IMR-90 (cell line): ENCODE data around the gene PDZD2. TPM values are rescaled to one million over a fixed set of nuclear protein-coding genes. Genes with fewer than 3 reads are reported as not detected.

Experiments
- ATAC-seq: fragments of 200-7000 bp; cut with Tn5 transposase; 2 replicates; pipeline ENCODE4 v1.9.1; 2020; ENCODE audit warnings: low read depth, mild to moderate bottlenecking, moderate library complexity
- BruUV-seq: library from RNA; stranded (reverse); fragments of 400-500 nt; replicated peaks from 2 replicates; lab custom pipeline; 2021; lab: Mats Ljungman, UMichigan
- CTCF ChIA-PET: fragments of 300-600 bp; formaldehyde crosslinking; extraction: SDS; loops from one replicate; lab custom pipeline; 2021; ENCODE audit warnings: antibody characterized with exemption; lab: Yijun Ruan, JAX
- POLR2A ChIA-PET: fragments of 300-600 bp; sonication (Branson Sonifier 250); formaldehyde crosslinking; loops from one replicate; lab custom pipeline; 2022; ENCODE audit warnings: antibody characterized with exemption; ENCODE audit not compliant: unreplicated experiment; lab: Charles Lee
- DNase-seq: peaks from one replicate; pipeline ENCODE4 v3.0.0; 2013
- H2AFZ ChIP-seq: replicated peaks from 2 replicates; pipeline ENCODE3; 2013; ENCODE audit warnings: low read length, mild to moderate bottlenecking; ENCODE audit not compliant: poor library complexity
- H2AK5ac ChIP-seq: 2 replicates; pipeline ENCODE4 v1.6.1; 2013; ENCODE audit warnings: low read depth, low read length, inconsistent platforms
- H2AK9ac ChIP-seq: replicated peaks from 2 replicates; pipeline ENCODE3; 2013; ENCODE audit warnings: mild to moderate bottlenecking, low read depth, low read length, moderate library complexity; ENCODE audit not compliant: poor library complexity
- H2BK120ac ChIP-seq: 2 replicates; pipeline ENCODE4 v1.6.1; 2013; ENCODE audit warnings: low read depth, low read length, inconsistent platforms
- H2BK15ac ChIP-seq: 3 replicates; pipeline ENCODE4 v1.6.1; 2013; ENCODE audit warnings: low read depth, low read length, inconsistent platforms
- H2BK20ac ChIP-seq: 2 replicates; pipeline ENCODE4 v1.6.1; 2013; ENCODE audit warnings: low read depth, mild to moderate bottlenecking, inconsistent platforms, low read length, moderate library complexity
- H2BK5ac ChIP-seq: 2 replicates; pipeline ENCODE4 v1.6.1; 2013; ENCODE audit warnings: mild to moderate bottlenecking, low read depth, low read length, inconsistent platforms; ENCODE audit not compliant: poor library complexity, severe bottlenecking
- H3K14ac ChIP-seq: replicated peaks from 2 replicates; pipeline ENCODE4 v1.6.1; 2013; ENCODE audit warnings: low read depth, low read length, inconsistent platforms
- H3K18ac ChIP-seq: 2 replicates; pipeline ENCODE4 v1.6.1; 2013; ENCODE audit warnings: low read depth, low read length, control low read depth
- H3K23ac ChIP-seq: 2 replicates; pipeline ENCODE4 v1.6.1; 2013; ENCODE audit warnings: low read depth, low read length, inconsistent platforms
- H3K27ac ChIP-seq: 2 replicates; pipeline ENCODE4 v1.5.1; 2013; ENCODE audit warnings: mild to moderate bottlenecking, control low read depth, low read length; ENCODE audit not compliant: insufficient read depth
- H3K27me3 ChIP-seq: 2 replicates; pipeline ENCODE4 v1.6.1; 2013; ENCODE audit warnings: low read length; ENCODE audit not compliant: control insufficient read depth, insufficient read depth
- H3K36me3 ChIP-seq: 2 replicates; pipeline ENCODE4 v1.6.1; 2013; ENCODE audit warnings: low read length, mixed read lengths; ENCODE audit not compliant: control insufficient read depth, insufficient read depth
- H3K4ac ChIP-seq: 2 replicates; pipeline ENCODE4 v1.6.1; 2013; ENCODE audit warnings: low read depth, low read length, inconsistent platforms
- H3K4me1 ChIP-seq: 2 replicates; pipeline ENCODE4 v1.6.1; 2013; ENCODE audit warnings: low read length, mixed read lengths; ENCODE audit not compliant: control insufficient read depth, insufficient read depth
- H3K4me2 ChIP-seq: 2 replicates; pipeline ENCODE4 v1.6.1; 2013; ENCODE audit warnings: low read depth, mild to moderate bottlenecking, control low read depth, low read length, moderate library complexity
- H3K4me3 ChIP-seq: 2 replicates; pipeline ENCODE4 v1.5.1; 2013; ENCODE audit warnings: low read depth, mild to moderate bottlenecking, control low read depth, low read length, moderate library complexity; ENCODE audit not compliant: insufficient read depth
- H3K56ac ChIP-seq: 2 replicates; pipeline ENCODE4 v1.6.1; 2013; ENCODE audit warnings: low read length, inconsistent platforms; ENCODE audit not compliant: insufficient read depth; ENCODE audit errors: extremely low read depth
- H3K79me1 ChIP-seq, 2 experiments: 2 replicates each; pipeline ENCODE4 v1.6.1; 2013; ENCODE audit warnings: low read length in 2 of 2, inconsistent platforms in 1 of 2, low read depth in 1 of 2
- H3K9ac ChIP-seq: 2 replicates; pipeline ENCODE4 v1.6.1; 2013; ENCODE audit warnings: low read depth, low read length, control low read depth
- H3K9me1 ChIP-seq: 2 replicates; pipeline ENCODE4 v1.6.1; 2013; ENCODE audit warnings: low read length, inconsistent platforms; ENCODE audit not compliant: insufficient read depth
- H3K9me3 ChIP-seq: 2 replicates; pipeline ENCODE4 v1.6.1; 2013; ENCODE audit warnings: low read length; ENCODE audit not compliant: control insufficient read depth, insufficient read depth
- H4K20me1 ChIP-seq: 2 replicates; pipeline ENCODE4 v1.6.1; 2013; ENCODE audit warnings: low read length, inconsistent platforms; ENCODE audit not compliant: insufficient read depth
- H4K5ac ChIP-seq: 2 replicates; pipeline ENCODE4 v1.6.1; 2013; ENCODE audit warnings: mild to moderate bottlenecking, low read depth, low read length, control low read depth
- H4K8ac ChIP-seq, 2 experiments: 2 replicates each; pipeline ENCODE4 v1.6.1; 2013; ENCODE audit warnings: low read depth in 2 of 2, low read length in 2 of 2, control low read depth in 1 of 2, inconsistent platforms in 1 of 2
- H4K91ac ChIP-seq: 2 replicates; pipeline ENCODE4 v1.6.1; 2013; ENCODE audit warnings: low read depth, low read length, inconsistent platforms; ENCODE audit not compliant: insufficient read depth
- BHLHE40 ChIP-seq: fragments of 150-350 bp; IDR thresholded peaks from 2 replicates; pipeline ENCODE4 v1.6.1; 2016; ENCODE audit warnings: mild to moderate bottlenecking, low read depth, low read length
- CEBPB ChIP-seq: IDR thresholded peaks from 2 replicates; pipeline ENCODE4 v1.6.1; 2012; ENCODE audit warnings: low read depth, low read length, improper control_type of control experiment
- CHD1 ChIP-seq: IDR thresholded peaks from 2 replicates; pipeline ENCODE4 v1.6.1; 2012; ENCODE audit warnings: low read depth, low read length, improper control_type of control experiment
- CTCF ChIP-seq: conservative IDR thresholded peaks from 2 replicates; pipeline ENCODE4 v1.5.1; 2012; ENCODE audit warnings: mild to moderate bottlenecking, low read depth, low read length, improper control_type of control experiment
- ELK1 ChIP-seq: fragments of 150-350 bp; IDR thresholded peaks from 2 replicates; pipeline ENCODE4 v1.6.1; 2016; ENCODE audit warnings: low read depth, mild to moderate bottlenecking, low read length, moderate library complexity, borderline replicate concordance
- FOS ChIP-seq: fragments of 150-350 bp; IDR thresholded peaks from 2 replicates; pipeline ENCODE4 v1.6.1; 2016; ENCODE audit warnings: low read depth, low read length
- MAFK ChIP-seq: IDR thresholded peaks from 2 replicates; pipeline ENCODE4 v1.6.1; 2012; ENCODE audit warnings: low read depth, low read length, improper control_type of control experiment
- MAZ ChIP-seq: IDR thresholded peaks from 2 replicates; pipeline ENCODE4 v1.6.1; 2012; ENCODE audit warnings: low read depth, mild to moderate bottlenecking, low read length, improper control_type of control experiment, moderate library complexity, borderline replicate concordance
- MXI1 ChIP-seq: IDR thresholded peaks from 2 replicates; pipeline ENCODE4 v1.6.1; 2012; ENCODE audit warnings: low read depth, mild to moderate bottlenecking, low read length, moderate library complexity, borderline replicate concordance
- NFE2L2 ChIP-seq: fragments of 150-350 bp; IDR thresholded peaks from 2 replicates; pipeline ENCODE4 v1.6.1; 2016; ENCODE audit warnings: low read depth, mild to moderate bottlenecking, low read length
- POLR2A ChIP-seq: IDR thresholded peaks from 2 replicates; pipeline ENCODE4 v1.6.1; 2012; ENCODE audit warnings: mild to moderate bottlenecking, low read depth, low read length
- RAD21 ChIP-seq: IDR thresholded peaks from 2 replicates; pipeline ENCODE4 v1.6.1; 2012; ENCODE audit warnings: low read length, improper control_type of control experiment
- RCOR1 ChIP-seq: IDR thresholded peaks from 2 replicates; pipeline ENCODE4 v1.6.1; 2012; ENCODE audit warnings: mild to moderate bottlenecking, low read length, improper control_type of control experiment; ENCODE audit not compliant: insufficient replicate concordance
- RFX5 ChIP-seq: IDR thresholded peaks from 2 replicates; pipeline ENCODE4 v1.8.0; 2012; ENCODE audit warnings: low read depth, mild to moderate bottlenecking, low read length, moderate library complexity
- SMC3 ChIP-seq: fragments of 150-350 bp; IDR thresholded peaks from 2 replicates; pipeline ENCODE4 v1.6.1; 2016; ENCODE audit warnings: low read depth, mild to moderate bottlenecking, antibody characterized with exemption, low read length, moderate library complexity
- USF2 ChIP-seq: fragments of 150-350 bp; IDR thresholded peaks from 2 replicates; pipeline ENCODE4 v1.6.1; 2017; ENCODE audit warnings: mild to moderate bottlenecking, antibody characterized with exemption, low read length, low read depth
- WGBS, 2 experiments: methylation state at CpG; one replicate each; pipeline versions ENCODE4 v1.1.5 to v1.1.7; 2013; ENCODE audit warnings: missing lambda C conversion rate in 2 of 2; ENCODE audit not compliant: insufficient read length in 1 of 2; ENCODE audit errors: extremely low coverage in 2 of 2; 5-methylcytosine and 5-hydroxymethylcytosine counted together
- dilution Hi-C: fragments of 300-500 bp; cut with HindIII; formaldehyde crosslinking; loops from one replicate; pipeline ENCODE4 v1.14.3; 2018; ENCODE audit warnings: low sequenced_read_pairs; ENCODE audit not compliant: unreplicated experiment
- in situ Hi-C: fragments of 300-500 bp; cut with MboI; formaldehyde crosslinking; loops from 3 replicates; pipeline ENCODE4 v1.14.3; 2019; ENCODE audit warnings: low sequenced_read_pairs, inconsistent platforms, mixed read lengths
- intact Hi-C: fragments of 100-400 bp; cut with micrococcal nuclease; formaldehyde crosslinking; loops from 2 replicates; pipeline ENCODE4 v1.10.0; 2022
- polyA plus RNA-seq, 3 experiments: library from polyadenylated mRNA; depleted of rRNA; stranded (reverse); fragments of >200 nt; gene quantifications; 2 replicates each; pipeline ENCODE4 v1.2.3, GENCODE V29; 2012; ENCODE audit warnings: low replicate concordance in 1 of 3
- total RNA-seq: library from RNA; depleted of rRNA; stranded (reverse); fragments of >200 nt; gene quantifications from 2 replicates; pipeline ENCODE4 v1.2.3, GENCODE V29; 2012

PDZD2 gene
- total and polyA plus RNA-seq, 2 of the 4 experiments (the other 2 are of a cell fraction), result under 0.01 to 0.02 TPM

GRCh38 chr5:32108167-32108566 lies 469.2 kb downstream of the PDZD2 start:
- no peak overlapping the region for H3K4me3 ChIP-seq
- H3K4me2 ChIP-seq, result no peak overlapping the region
- no peak overlapping the region for H3K56ac ChIP-seq
- H3K18ac ChIP-seq, result no peak overlapping the region
- H2AK5ac ChIP-seq, result no peak overlapping the region
- no peak overlapping the region for H2BK15ac ChIP-seq
- TF ChIP-seq MAZ, result no peak
- no peak for TF ChIP-seq MAFK
- TF ChIP-seq RFX5, result no peak
- no peak for TF ChIP-seq CTCF
- TF ChIP-seq CHD1, result no peak
- no peak for TF ChIP-seq RCOR1
- TF ChIP-seq RAD21, result no peak
- no peak for TF ChIP-seq SMC3
- TF ChIP-seq FOS, result no peak
- no peak for TF ChIP-seq NFE2L2
- TF ChIP-seq ELK1, result no peak
- no peak for TF ChIP-seq USF2
- TF ChIP-seq MXI1, result no peak
- TF ChIP-seq POLR2A, result no peak
- TF ChIP-seq CEBPB, result no peak
- no peak for TF ChIP-seq BHLHE40
- no peak overlapping the region for H3K27ac ChIP-seq
- H3K36me3 ChIP-seq, result peaks cover 44% of the 10 kb centered on the region
- no peak overlapping the region for H3K23ac ChIP-seq
- peaks cover 7% of the 10 kb centered on the region; the same call in 1 of the 2 replicates for H3K9me1 ChIP-seq
- H2BK120ac ChIP-seq, result no peak overlapping the region
- H2AFZ ChIP-seq, result no peak overlapping the region
- no peak overlapping the region for H2BK20ac ChIP-seq
- CTCF ChIA-PET, result no interaction called here
- POLR2A ChIA-PET, result no interaction called here
- no peaks in the 10 kb centered on the region for H3K4me1 ChIP-seq
- no TSS peak for BruUV-seq
- no peak overlapping the region for H2BK5ac ChIP-seq
- H3K14ac ChIP-seq, result no peak overlapping the region
- H4K20me1 ChIP-seq, result peaks cover 13% of the 10 kb centered on the region
- no peak for ATAC-seq
- peaks cover 23 to 37% of the 10 kb centered on the region in 2 experiments for H3K79me1 ChIP-seq
- WGBS, 2 experiments, result no CpG with 5 or more reads among the region's 4 CpGs
- dilution Hi-C loops (no loop called here), intact Hi-C loops (no loop called here), in situ Hi-C loops (no loop called here)
- no peaks in the 10 kb centered on the region for H3K27me3 ChIP-seq
- H2AK9ac ChIP-seq, result no peak overlapping the region
- H4K8ac ChIP-seq, result no peak overlapping the region
- no peak overlapping the region for H3K4ac ChIP-seq
- H4K91ac ChIP-seq, result no peak overlapping the region
- no peak overlapping the region for H4K5ac ChIP-seq
- no peaks in the 10 kb centered on the region for H3K9me3 ChIP-seq
- no peak overlapping the region for H3K9ac ChIP-seq
- DNase-seq, result no peak
